Raji (cell line): ENCODE measurements around the gene RPL18.

Source experiments
- POLR2A ChIP-seq: IDR thresholded peaks from 2 replicates; pipeline ENCODE4 v1.6.1; 2011; ENCODE audit warnings: low read depth, low read length, control low read depth; ENCODE audit not compliant: insufficient read depth

RPL18 gene

DNA sequence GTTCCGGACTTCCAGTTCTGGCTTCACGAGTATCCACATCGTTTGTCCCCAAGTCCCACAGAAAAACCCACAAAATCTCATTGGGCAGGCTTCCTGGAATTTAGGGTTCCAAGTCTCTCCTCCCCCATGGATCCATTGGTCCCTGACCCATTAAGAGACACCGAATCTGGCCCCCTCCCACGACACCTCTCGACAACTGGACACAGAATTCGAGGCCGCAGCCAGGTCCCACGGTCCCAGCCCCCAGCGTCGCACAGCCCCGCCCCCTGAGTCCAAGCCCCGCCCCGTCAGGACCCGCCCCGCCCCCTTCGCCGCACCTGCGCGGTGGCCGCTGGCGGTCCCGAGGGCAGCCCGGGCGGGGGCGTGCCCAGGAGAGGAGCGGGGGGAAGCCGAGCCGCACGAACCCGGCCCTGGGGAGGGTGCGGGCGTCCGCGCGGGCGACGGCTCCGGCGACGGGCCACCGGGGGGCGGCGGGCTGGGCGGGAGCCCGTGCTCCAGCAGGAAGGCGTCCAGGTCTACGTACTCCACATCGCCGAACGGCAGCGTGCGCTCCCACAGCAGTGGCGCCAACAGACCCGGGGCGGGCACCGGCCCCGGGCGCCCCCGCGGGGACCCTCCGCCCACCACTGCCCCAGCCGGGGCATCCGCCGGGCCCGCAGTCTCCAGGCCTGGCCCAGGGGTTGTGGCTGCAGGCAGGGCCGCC lies 16.4 kb upstream of the RPL18 start:
- peak; percentile 72 for TF ChIP-seq POLR2A

- peak; percentile 86 for TF ChIP-seq POLR2A
These were observed 15.7 kb upstream of the RPL18 start for GRCh38 chr19:48634424-48635262.

DNA sequence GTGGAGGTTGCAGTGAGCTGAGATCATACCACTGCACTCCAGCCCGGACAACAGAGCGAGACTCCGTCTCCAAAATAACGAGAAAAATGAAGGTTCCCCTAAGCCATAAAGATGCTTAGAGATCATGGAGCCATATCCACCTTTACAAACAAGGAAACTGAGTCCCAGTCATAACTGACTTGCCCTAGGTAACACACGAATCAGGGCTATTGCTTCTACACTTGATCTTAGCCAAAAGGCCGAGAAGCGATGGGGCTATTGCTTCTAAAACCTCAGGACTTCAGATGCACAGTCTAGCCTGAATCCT lies 15.0 kb upstream of the RPL18 start:
- no peak for TF ChIP-seq POLR2A

DNA sequence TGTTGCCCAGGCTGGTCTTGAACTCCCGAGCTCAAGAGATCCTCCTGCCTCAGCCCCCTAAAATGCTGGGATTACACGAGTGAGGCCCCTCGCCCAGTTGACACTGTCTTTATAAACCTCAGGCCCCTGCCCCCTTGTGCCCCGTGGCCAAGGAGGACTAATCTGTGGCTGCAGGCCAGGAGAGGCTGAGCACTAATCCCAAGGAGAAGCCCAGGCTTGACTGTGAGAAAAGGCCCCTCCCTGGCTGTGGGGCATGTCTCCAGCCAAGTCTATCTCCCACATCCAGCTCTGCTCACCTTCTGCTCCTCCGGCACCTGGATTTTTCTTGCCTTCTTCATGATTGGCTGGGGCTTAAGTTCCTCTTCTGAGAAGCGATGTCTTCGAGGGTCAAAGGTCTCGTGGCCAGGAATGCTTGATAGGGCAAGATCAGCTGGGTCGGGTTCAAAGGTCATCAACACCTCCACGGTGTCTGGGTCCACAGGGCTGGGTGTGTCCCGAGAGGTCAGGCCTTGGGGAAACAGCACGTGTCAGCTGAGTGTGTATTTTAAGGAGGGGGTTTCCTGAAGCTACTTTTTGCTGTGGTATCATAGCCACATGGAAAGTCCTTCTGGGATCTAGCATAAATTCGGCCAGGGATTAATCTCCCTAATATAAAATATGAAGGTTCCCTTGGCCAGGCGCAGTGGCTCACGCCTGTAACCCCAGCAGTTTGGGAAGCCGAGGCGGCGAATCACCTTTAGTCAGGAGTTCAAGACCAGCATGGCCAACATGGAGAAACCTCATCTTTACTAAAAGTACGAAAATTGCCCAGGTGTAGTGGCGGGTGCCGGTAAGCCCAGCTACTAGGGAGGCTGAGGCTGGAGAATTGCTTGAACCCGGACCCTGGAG lies 14.4 kb upstream of the RPL18 start:
- TF ChIP-seq POLR2A = no peak; the same call in 1 of the 2 replicates

DNA sequence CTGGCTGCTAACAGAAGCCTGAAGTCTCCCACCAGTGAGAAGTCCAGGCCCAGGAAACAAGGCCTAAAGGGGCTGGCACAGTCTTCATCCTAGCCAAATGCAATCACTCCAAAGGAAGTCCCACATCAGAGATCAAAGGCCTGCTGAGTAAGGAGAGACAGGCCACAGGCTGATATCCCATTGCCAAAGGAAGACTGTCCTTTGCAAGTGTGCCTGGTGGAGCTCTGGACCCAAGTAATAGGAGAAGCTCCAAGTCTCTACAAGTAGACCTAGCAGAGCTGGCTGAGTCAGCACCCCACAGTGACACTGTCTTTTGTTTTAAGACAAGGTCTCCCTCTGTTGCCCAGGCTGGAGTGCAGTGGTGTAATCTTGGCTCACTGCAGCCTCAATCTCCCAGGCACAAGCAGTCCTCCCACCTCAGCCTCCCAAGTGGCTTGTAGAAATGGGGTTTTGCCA lies 13.7 kb upstream of the RPL18 start:
- TF ChIP-seq POLR2A = no peak

- TF ChIP-seq POLR2A = 0 out of 2 replicates have a peak, but pooled peaks have one; percentile 1
These were observed 13.3 kb upstream of the RPL18 start for GRCh38 chr19:48632286-48632685.

GRCh38 chr19:48631225-48631624 lies 12.2 kb upstream of the RPL18 start:
- TF ChIP-seq POLR2A = 0 out of 2 replicates have a peak, but pooled peaks have one; percentile 10

- TF ChIP-seq POLR2A = 0 out of 2 replicates have a peak, but pooled peaks have one; percentile 8
These were observed 11.5 kb upstream of the RPL18 start for GRCh38 chr19:48630296-48631063.

DNA sequence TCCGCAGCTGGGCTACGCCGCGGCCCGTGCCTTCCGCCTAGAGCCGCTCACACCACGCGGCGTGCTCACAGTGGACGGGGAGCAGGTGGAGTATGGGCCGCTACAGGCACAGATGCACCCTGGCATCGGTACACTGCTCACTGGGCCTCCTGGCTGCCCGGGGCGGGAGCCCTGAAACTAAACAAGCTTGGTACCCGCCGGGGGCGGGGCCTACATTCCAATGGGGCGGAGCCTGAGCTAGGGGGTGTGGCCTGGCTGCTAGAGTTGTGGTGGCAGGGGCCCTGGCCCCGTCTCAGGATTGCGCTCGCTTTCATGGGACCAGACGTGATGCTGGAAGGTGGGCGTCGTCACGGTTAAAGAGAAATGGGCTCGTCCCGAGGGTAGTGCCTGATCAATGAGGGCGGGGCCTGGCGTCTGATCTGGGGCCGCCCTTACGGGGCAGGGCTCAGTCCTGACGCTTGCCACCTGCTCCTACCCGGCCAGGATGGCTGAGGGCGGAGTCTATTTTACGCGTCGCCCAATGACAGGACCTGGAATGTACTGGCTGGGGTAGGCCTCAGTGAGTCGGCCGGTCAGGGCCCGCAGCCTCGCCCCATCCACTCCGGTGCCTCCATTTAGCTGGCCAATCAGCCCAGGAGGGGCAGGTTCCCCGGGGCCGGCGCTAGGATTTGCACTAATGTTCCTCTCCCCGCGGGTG lies 10.8 kb upstream of the RPL18 start:
- TF ChIP-seq POLR2A = no peak

DNA sequence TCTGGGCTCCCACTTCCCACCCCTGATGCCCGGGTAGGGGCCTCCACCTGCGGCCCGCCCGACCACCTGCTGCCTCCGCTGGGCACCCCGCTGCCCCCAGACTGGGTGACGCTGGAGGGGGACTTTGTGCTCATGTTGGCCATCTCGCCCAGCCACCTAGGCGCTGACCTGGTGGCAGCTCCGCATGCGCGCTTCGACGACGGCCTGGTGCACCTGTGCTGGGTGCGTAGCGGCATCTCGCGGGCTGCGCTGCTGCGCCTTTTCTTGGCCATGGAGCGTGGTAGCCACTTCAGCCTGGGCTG lies 10.3 kb upstream of the RPL18 start:
- TF ChIP-seq POLR2A = no peak

DNA sequence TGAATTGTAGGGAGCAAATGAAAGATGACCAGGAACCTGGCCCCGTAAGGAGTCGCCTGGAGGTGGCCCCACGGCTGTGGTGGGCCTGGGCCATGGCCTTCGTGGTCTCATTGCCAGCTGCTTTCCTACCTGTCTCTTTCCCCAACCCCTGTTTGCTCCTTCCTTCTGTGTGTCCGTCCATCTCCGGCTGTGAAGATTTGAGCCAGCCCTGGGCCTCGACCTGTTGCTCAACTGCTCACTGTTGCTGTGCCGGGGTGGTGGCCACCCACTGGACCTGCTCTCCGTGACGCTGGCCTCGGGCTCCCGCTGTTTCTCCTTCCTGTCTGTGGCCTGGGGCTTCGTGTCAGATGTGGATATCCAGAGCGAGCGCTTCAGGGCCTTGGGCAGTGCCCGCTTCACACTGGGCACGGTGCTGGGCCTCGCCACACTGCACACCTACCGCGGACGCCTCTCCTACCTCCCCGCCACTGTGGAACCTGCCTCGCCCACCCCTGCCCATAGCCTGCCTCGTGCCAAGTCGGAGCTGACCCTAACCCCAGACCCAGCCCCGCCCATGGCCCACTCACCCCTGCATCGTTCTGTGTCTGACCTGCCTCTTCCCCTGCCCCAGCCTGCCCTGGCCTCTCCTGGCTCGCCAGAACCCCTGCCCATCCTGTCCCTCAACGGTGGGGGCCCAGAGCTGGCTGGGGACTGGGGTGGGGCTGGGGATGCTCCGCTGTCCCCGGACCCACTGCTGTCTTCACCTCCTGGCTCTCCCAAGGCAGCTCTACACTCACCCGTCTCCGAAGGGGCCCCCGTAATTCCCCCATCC lies 9.7 kb upstream of the RPL18 start:
- TF ChIP-seq POLR2A = 0 out of 2 replicates have a peak, but pooled peaks have one; percentile 11

- TF ChIP-seq POLR2A = no peak
These were observed 8.9 kb upstream of the RPL18 start for GRCh38 chr19:48627865-48628314.

GRCh38 chr19:48627201-48627864 lies 8.4 kb upstream of the RPL18 start:
- no peak for TF ChIP-seq POLR2A
